WTC11 (cell line): ENCODE results near the gene OSBPL9.

Experiments used
- CTCF ChIP-seq: fragments of 200-600 bp; IDR thresholded peaks from 2 replicates; pipeline ENCODE4 v1.8.0; 2022; ENCODE audit warnings: antibody characterized with exemption
- JUN ChIP-seq: sonication (generic); formaldehyde crosslinking; IDR thresholded peaks from 2 replicates; pipeline ENCODE4 v1.8.0; 2023; ENCODE audit warnings: mild to moderate bottlenecking, missing genetic modification reagents
- ZBTB21 ChIP-seq: sonication (generic); formaldehyde crosslinking; IDR thresholded peaks from 2 replicates; pipeline ENCODE4 v1.8.1; 2023; ENCODE audit warnings: mild to moderate bottlenecking, missing genetic modification reagents, borderline replicate concordance
- TF ChIP-seq, protein P1 (sequence below): sonication (generic); formaldehyde crosslinking; conservative IDR thresholded peaks from 2 replicates; pipeline ENCODE4 v1.8.1; 2022; ENCODE audit warnings: mild to moderate bottlenecking, missing genetic modification reagents

GRCh38 chr1:51745304-51745570 lies 128.3 kb downstream of the OSBPL9 start:
- TF ChIP-seq, protein P1, sequence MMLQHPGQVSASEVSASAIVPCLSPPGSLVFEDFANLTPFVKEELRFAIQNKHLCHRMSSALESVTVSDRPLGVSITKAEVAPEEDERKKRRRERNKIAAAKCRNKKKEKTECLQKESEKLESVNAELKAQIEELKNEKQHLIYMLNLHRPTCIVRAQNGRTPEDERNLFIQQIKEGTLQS (CRISPR knock-in tag): no peak
- TF ChIP-seq ZBTB21 (CRISPR knock-in tag) (no peak), CTCF (no peak), JUN (CRISPR knock-in tag) (no peak)
